Esophagus muscularis mucosa (tissue), 4 donors: ENCODE data around the gene LAMP5. TPM values are rescaled to one million over a fixed set of nuclear protein-coding genes. Genes with fewer than 3 reads are reported as not detected.

Source experiments
- DNase-seq: peaks from one replicate; pipeline ENCODE4 v3.0.0-alpha.2; 2017; ENCODE audit errors: extremely low spot score
- H3K27ac ChIP-seq, 4 donors: fragments of 200-600 bp; sonication (generic); replicated peaks in 1 of 4; 1 replicate in 3 of 4; 2 replicates in 1 of 4; pipeline ENCODE4 v1.5.1; 2016 to 2019; ENCODE audit warnings: mild to moderate bottlenecking in 1 of 4
- H3K27me3 ChIP-seq, 4 donors: fragments of 200-600 bp; sonication (generic); one replicate each; pipeline versions ENCODE4 v1.5.1 to v1.6.0; 2016 to 2019
- H3K36me3 ChIP-seq, 4 donors: fragments of 200-600 bp; sonication (generic); one replicate each; pipeline ENCODE4 v1.5.1; 2016 to 2019
- H3K4me1 ChIP-seq, 4 donors: fragments of 200-600 bp; sonication (generic); one replicate each; pipeline ENCODE4 v1.5.1; 2016 to 2019
- H3K4me3 ChIP-seq, 4 donors: fragments of 200-600 bp; sonication (generic); 1 replicate in 2 of 4; 2 replicates in 2 of 4; pipeline ENCODE4 v1.5.1; 2016 to 2019; ENCODE audit warnings: mild to moderate bottlenecking in 4 of 4, moderate library complexity in 1 of 4
- H3K9me3 ChIP-seq, 4 donors: fragments of 200-600 bp; sonication (generic); 1 replicate in 3 of 4; 2 replicates in 1 of 4; pipeline ENCODE4 v1.5.1; 2016 to 2019
- EP300 ChIP-seq: sonication (generic); formaldehyde crosslinking; IDR thresholded peaks from one replicate; pipeline ENCODE4 v1.6.1; 2017; ENCODE audit warnings: antibody characterized with exemption
- POLR2A ChIP-seq: fragments of 450-650 bp; IDR thresholded peaks from one replicate; pipeline ENCODE4 v1.6.1; 2017; ENCODE audit warnings: antibody characterized with exemption, moderate library complexity, mild to moderate bottlenecking, low read depth
- POLR2AphosphoS5 ChIP-seq, 2 donors: sonication (generic); formaldehyde crosslinking; IDR thresholded peaks; one replicate each; pipeline ENCODE4 v1.6.1; 2017; ENCODE audit warnings: antibody characterized with exemption in 2 of 2
- WGBS: methylation state at CpG from one replicate; pipeline ENCODE4 v1.1.5; 2018; 5-methylcytosine and 5-hydroxymethylcytosine counted together
- intact Hi-C: fragments of 100-400 bp; cut with DNase I; formaldehyde crosslinking; loops from one replicate; pipeline ENCODE4 v1.15.1; 2023
- total RNA-seq, 4 donors: library from RNA; depleted of rRNA; stranded (reverse); fragments of >200 nt; gene quantifications; one replicate each; pipeline versions ENCODE4 v1.1.0 to v1.2.1, GENCODE V29; 2016
- TF ChIP-seq, protein P1 (sequence below), 3 experiments: fragments of 200-600 bp in 2 of 3; fragments of 450-650 bp in 1 of 3; sonication (generic) in 2 of 3; IDR thresholded peaks; one replicate each; pipeline ENCODE4 v1.5.1; 2017 to 2019; ENCODE audit warnings: antibody characterized with exemption in 3 of 3, mild to moderate bottlenecking in 2 of 3, moderate library complexity in 1 of 3

The LAMP5 gene
- total RNA-seq, 4 donors from 2014 or later, result 0.17 TPM; not detected in 3

DNA sequence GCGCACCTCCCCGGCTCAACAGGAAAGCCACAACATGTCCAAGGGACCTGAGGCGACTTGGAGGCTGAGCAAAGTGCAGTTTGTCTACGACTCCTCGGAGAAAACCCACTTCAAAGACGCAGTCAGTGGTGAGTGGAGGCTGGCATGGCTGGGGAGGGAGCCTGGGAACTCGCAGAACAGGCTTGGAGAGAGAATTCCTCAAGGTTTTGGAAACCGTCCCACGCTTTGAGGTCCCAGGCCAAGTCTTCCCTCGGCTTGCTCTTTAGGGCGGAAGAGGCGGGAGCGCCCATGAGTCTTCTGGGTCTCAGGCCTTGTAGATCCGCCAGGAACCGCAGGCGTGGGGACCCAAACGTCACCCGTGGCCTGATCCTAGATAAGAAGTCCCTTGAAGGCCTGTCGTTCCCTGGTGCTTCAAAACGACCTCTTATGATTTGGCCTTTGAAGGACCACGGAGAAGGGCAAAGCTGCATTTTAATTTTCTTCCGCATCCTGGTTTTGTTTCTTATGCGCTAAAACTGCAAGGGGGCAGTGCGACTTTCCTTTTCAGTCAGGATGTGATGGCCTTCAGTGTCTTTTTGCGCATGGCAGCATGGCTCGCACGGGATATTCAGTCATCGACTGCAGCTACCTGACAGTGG, 2.0 kb downstream of the LAMP5 start:
- no peaks in the 10 kb centered on the region for H3K36me3 ChIP-seq
- H3K4me3 ChIP-seq, result peak overlapping the region; percentile 18 to 35 (median 30)
- intact Hi-C loops, result no loop called here
- H3K4me1 ChIP-seq, result peaks cover 18 to 29% (median 27%) of the 10 kb centered on the region in 4 donors
- TF ChIP-seq EP300 (no peak), POLR2A (no peak), POLR2AphosphoS5 (IDR thresholded peaks at IDR 0.05) (no peak)
- TF ChIP-seq, protein P1, sequence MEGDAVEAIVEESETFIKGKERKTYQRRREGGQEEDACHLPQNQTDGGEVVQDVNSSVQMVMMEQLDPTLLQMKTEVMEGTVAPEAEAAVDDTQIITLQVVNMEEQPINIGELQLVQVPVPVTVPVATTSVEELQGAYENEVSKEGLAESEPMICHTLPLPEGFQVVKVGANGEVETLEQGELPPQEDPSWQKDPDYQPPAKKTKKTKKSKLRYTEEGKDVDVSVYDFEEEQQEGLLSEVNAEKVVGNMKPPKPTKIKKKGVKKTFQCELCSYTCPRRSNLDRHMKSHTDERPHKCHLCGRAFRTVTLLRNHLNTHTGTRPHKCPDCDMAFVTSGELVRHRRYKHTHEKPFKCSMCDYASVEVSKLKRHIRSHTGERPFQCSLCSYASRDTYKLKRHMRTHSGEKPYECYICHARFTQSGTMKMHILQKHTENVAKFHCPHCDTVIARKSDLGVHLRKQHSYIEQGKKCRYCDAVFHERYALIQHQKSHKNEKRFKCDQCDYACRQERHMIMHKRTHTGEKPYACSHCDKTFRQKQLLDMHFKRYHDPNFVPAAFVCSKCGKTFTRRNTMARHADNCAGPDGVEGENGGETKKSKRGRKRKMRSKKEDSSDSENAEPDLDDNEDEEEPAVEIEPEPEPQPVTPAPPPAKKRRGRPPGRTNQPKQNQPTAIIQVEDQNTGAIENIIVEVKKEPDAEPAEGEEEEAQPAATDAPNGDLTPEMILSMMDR (IDR thresholded peaks at IDR 0.05), result no peak
- DNase-seq, result peak; percentile 88
- no peaks in the 10 kb centered on the region for H3K9me3 ChIP-seq
- H3K27ac ChIP-seq, result no peak overlapping the region
- H3K27me3 ChIP-seq, result peaks cover 0 to 72% (median 9%) of the 10 kb centered on the region in 4 donors
- WGBS, result 28% methylated on average over 28 of the region's 28 CpGs

DNA sequence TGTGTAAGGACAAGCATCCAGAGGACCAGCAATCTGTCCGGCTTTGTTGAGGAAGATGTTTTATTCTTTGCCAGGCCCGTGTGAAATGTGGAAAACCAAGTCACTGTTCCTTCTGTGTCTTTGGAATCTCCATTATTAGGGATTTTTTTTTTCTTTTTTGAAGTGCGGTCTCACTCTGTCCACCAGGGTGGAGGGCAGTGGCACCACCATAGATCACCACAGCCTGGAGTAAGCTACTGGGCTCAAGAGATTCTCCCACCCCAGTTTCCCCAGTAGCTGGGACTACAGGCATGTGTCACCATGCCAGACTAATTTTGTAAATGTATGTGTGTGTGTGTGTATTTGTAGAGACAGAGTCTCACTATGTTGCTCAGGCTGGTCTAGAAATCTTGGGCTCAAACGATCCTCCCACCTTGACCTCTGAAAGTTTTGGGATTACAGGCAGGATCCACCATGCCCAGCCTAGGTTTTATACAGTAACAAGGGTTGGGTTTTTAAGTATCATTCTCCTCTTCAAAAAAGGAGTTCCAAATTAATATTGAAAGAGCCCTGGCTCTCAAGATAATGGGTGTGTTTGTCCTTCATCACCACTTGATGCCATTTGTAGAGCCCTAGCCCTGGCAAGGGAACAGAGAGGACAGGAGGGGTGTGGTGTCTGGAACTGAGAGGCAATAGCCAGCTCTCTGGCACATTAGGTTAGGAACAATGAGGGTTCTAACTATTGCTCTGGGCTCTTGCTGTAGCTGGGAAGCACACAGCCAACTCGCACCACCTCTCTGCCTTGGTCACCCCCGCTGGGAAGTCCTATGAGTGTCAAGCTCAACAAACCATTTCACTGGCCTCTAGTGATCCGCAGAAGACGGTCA, 3.1 kb downstream of the LAMP5 start:
- WGBS, result 44% methylated on average over 8 of the region's 8 CpGs
- peaks cover 0 to 69% (median 9%) of the 10 kb centered on the region in 4 donors for H3K27me3 ChIP-seq
- intact Hi-C loops, result no loop called here

DNA sequence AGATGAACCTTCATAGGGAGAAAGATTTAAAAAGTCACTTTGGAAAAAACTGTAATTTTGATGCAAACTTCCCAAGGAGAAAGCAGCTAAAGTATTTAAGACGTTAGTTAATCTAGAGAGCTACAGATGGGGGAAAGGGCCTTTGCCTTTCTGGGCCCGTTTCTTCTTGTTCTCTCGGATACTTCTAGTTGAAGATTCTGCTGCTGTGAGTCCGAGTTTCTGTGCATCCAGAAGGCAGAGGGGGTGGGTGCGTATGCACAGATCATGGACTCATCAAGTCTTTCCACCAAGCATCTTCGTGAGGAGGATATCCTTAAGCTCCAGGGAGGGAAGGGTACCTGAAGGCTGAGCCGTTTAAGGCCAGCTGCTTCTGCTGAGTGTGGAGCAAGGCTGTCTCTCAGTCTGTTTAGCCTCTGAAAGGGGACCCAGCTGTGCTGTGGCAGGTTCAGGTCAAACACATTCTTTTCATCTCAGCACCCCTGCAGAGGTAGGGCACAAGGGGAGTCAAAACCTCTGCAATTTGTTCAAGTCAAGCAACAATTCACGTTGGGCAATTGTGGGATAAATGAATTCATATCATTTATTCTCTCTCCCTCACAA, 4.3 kb downstream of the LAMP5 start:
- Histone ChIP-seq H3K27ac (no peak overlapping the region), H3K27me3 (peaks cover 0 to 68% (median 9%) of the 10 kb centered on the region in 4 donors), H3K4me1 (peaks cover 18 to 29% (median 27%) of the 10 kb centered on the region in 4 donors), H3K36me3 (no peaks in the 10 kb centered on the region), H3K9me3 (no peaks in the 10 kb centered on the region), H3K4me3 (no peak overlapping the region)
- intact Hi-C loops, result no loop called here
- DNase-seq, result peak; percentile 53
- WGBS, result 40% methylated on average over 8 of the region's 8 CpGs
- TF ChIP-seq, protein P1 (IDR thresholded peaks at IDR 0.05), result no peak
- no peak for TF ChIP-seq EP300
- no peak for TF ChIP-seq POLR2A
- no peak for TF ChIP-seq POLR2AphosphoS5 (IDR thresholded peaks at IDR 0.05)

More for the DNA sequence above, 3.1 kb downstream of the LAMP5 start:
- TF ChIP-seq, protein P1 (IDR thresholded peaks at IDR 0.05), result no peak
- TF ChIP-seq EP300 (no peak), POLR2AphosphoS5 (IDR thresholded peaks at IDR 0.05) (no peak), POLR2A (no peak)
- Histone ChIP-seq H3K4me3 (no peak overlapping the region), H3K4me1 (peaks cover 18 to 29% (median 27%) of the 10 kb centered on the region in 4 donors), H3K36me3 (no peaks in the 10 kb centered on the region), H3K27ac (no peak overlapping the region), H3K9me3 (no peaks in the 10 kb centered on the region)
- peak; percentile 55 for DNase-seq

DNA sequence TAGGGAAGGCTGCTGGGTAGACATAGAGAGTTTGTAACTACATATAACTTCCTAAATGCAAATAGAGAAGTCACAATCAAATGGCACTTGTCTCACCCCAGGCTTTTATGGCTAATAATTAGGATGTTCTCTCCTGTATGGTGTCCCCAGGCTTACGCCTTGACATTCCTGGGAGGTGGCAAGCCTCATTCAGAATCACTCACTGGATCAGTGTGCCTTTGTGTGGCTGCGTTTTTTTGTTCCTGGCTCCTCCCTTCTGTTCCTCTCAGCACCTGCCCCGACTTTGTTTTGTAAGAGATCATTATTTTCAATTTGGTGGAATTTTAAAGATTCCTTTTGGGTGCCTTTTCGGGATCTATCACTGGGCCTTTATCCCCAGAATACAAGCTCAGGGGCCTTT, 5.7 kb downstream of the LAMP5 start:
- Histone ChIP-seq H3K27me3 (peaks cover 0 to 54% (median 9%) of the 10 kb centered on the region in 4 donors), H3K9me3 (no peaks in the 10 kb centered on the region), H3K4me3 (no peak overlapping the region), H3K27ac (no peak overlapping the region), H3K4me1 (peaks cover 12 to 18% (median 17%) of the 10 kb centered on the region in 4 donors), H3K36me3 (no peaks in the 10 kb centered on the region)
- intact Hi-C loops, result no loop called here
- no peak for TF ChIP-seq POLR2A
- TF ChIP-seq POLR2AphosphoS5 (IDR thresholded peaks at IDR 0.05), result no peak
- TF ChIP-seq, protein P1 (IDR thresholded peaks at IDR 0.05), result no peak
- no peak for TF ChIP-seq EP300
- DNase-seq, result peak; percentile 39
- 80% methylated on average over 4 of the region's 4 CpGs for WGBS
